ENCODE measurements around the gene PELO. TPM values are rescaled to one million over a fixed set of nuclear protein-coding genes. Genes with fewer than 3 reads are reported as not detected.

The PELO gene
- polyA plus RNA-seq, 1 donor: 14.1 TPM

DNA sequence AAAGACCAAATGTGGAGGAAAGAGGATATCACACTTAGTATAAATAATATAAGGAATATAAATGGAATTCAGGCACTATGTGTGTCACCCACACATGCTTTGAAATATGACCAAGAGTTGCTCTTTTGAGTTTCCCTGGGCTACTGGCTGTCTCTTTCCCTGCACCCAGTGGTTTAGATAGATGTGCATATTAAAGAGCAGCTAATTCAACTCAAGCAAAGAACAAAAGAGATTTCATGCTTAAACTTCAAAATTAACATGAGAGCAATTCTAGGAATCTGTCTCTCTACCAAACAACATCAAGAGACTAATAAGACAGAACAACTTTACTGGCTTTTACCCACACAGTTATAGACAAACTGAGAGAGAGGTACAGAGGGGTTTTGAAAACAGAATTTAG is 38.0 kb upstream of the PELO start:
- Histone ChIP-seq H3K27me3 (ENCODE audit: control insufficient read depth, insufficient read depth, low read length) (no peaks in the 10 kb centered on the region), H3K4me3 (ENCODE audit: low read length) (no peak overlapping the region), H3K9me3 (ENCODE audit: control insufficient read depth, low read depth, low read length) (no peaks in the 10 kb centered on the region), H3K4me1 (ENCODE audit: control insufficient read depth, insufficient read depth, low read length) (no peaks in the 10 kb centered on the region), H3K36me3 (ENCODE audit: control insufficient read depth, insufficient read depth, low read length) (no peaks in the 10 kb centered on the region), H3K27ac (ENCODE audit: low read length) (no peak overlapping the region)
- DNase-seq: no peak

DNA sequence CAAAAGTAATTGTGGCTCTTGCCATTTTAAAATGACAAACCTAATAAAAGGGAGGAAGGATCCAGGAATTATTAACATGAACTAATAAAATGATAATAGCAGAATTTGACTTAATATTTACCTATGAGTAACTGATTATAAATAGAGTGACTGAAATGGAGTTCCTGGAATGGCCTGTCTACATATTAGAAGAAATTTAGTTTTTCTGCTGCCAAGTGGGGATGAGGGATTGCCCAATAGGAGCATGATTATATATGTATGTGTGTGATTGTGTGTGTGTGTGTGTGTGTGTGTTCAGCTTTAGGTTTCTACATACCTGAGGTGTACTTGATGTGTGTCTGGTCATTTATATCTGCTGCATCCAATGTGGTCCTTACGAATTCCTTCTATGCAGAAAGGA is 36.6 kb upstream of the PELO start:
- H3K27ac ChIP-seq (ENCODE audit: low read length): no peak overlapping the region
- WGBS (ENCODE audit: insufficient coverage, low lambda C conversion rate): 100% methylated on average over 1 of the region's 1 CpG
- no peak for DNase-seq
- H3K4me1 ChIP-seq (ENCODE audit: control insufficient read depth, insufficient read depth, low read length): no peaks in the 10 kb centered on the region
- H3K36me3 ChIP-seq (ENCODE audit: control insufficient read depth, insufficient read depth, low read length): no peaks in the 10 kb centered on the region
- H3K9me3 ChIP-seq (ENCODE audit: control insufficient read depth, low read depth, low read length): no peaks in the 10 kb centered on the region
- H3K4me3 ChIP-seq (ENCODE audit: low read length): no peak overlapping the region
- H3K27me3 ChIP-seq (ENCODE audit: control insufficient read depth, insufficient read depth, low read length): no peaks in the 10 kb centered on the region

DNA sequence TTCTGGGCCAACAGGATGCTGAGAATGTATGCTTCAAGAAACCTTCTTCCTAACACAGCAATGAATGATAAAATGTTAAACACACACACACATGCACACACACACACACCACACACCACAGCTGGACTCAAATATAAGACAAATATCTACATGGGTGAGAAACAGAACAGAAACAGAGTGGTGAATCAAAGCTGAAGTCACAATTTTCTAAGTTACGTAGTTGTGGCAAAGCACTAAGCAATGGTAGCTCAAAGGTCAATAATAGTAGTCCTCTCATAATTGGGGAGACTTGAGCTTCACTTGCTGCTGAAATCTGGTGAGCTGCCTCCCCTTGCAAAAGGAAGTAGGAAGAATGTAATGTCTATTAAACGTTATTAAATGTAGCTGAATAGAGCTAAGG is 33.7 kb upstream of the PELO start:
- no peak for DNase-seq
- H3K36me3 ChIP-seq (ENCODE audit: control insufficient read depth, insufficient read depth, low read length): no peaks in the 10 kb centered on the region
- H3K27ac ChIP-seq (ENCODE audit: low read length): no peak overlapping the region
- no peak overlapping the region for H3K4me3 ChIP-seq (ENCODE audit: low read length)
- H3K4me1 ChIP-seq (ENCODE audit: control insufficient read depth, insufficient read depth, low read length): no peaks in the 10 kb centered on the region
- no CpG with 5 or more reads among the region's 2 CpGs for WGBS (ENCODE audit: insufficient coverage, low lambda C conversion rate)
- no peaks in the 10 kb centered on the region for H3K27me3 ChIP-seq (ENCODE audit: control insufficient read depth, insufficient read depth, low read length)
- H3K9me3 ChIP-seq (ENCODE audit: control insufficient read depth, low read depth, low read length): no peaks in the 10 kb centered on the region

DNA sequence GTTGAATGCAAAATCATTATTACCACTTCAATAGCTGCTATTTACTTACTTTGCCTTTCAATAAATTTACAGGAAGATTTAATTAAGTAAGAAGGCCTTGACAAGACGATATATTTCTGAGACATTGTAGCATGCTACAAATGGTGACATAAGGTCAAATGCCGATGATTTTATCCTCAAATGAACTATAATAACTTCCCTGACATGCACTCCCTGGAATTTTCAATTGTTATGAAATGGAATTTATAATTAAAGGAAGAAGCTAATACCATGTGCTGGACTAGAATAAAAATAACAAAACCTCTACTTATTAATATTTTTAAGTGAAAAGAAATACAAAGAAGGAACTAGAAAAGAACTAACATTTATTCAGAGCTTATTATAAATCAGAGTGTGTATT is 30.2 kb upstream of the PELO start:
- 100% methylated on average over 2 of the region's 2 CpGs for WGBS (ENCODE audit: insufficient coverage, low lambda C conversion rate)
- Histone ChIP-seq H3K27ac (ENCODE audit: low read length) (no peak overlapping the region), H3K9me3 (ENCODE audit: control insufficient read depth, low read depth, low read length) (no peaks in the 10 kb centered on the region), H3K4me1 (ENCODE audit: control insufficient read depth, insufficient read depth, low read length) (no peaks in the 10 kb centered on the region), H3K27me3 (ENCODE audit: control insufficient read depth, insufficient read depth, low read length) (no peaks in the 10 kb centered on the region), H3K36me3 (ENCODE audit: control insufficient read depth, insufficient read depth, low read length) (no peaks in the 10 kb centered on the region), H3K4me3 (ENCODE audit: low read length) (no peak overlapping the region)
- no peak for DNase-seq

DNA sequence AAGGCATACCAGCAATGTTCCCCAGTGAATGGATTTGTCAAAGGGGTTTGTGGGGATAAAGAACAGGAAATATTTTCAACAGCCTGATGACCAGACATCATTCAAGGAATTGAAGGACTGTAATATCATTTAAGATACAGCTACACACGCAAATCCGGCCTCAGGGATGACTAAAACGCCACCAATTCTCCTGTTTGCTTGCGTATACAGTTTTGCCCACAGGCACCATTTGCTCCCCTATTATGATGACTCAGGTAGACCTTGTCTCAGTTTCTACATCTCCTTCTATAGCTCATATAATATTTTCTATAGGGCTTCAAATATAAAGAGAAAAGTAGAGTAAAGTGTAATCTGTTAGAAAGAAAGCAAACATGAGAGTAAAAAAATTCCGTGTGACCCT is 29.7 kb upstream of the PELO start:
- WGBS (ENCODE audit: insufficient coverage, low lambda C conversion rate): no CpG with 5 or more reads among the region's 5 CpGs
- DNase-seq: no peak

DNA sequence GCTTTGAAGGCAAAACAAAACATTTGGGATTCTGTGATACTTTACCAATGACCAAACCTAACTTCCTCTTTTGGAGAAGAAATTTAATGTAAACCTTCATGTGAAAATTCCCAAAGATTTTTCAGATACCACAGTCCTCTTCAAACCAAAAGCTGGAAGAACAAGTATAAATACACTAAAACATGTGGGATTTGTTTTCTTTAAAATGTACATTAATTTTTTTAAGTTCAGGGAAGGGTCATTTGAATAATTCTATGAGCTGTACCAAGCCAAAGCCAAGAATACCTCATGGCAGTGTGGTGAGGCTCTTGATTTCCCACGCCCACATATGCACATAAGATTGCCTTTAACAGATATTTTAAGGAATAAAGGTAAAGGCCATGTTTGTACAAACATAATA is 28.4 kb upstream of the PELO start:
- Histone ChIP-seq H3K27me3 (ENCODE audit: control insufficient read depth, insufficient read depth, low read length) (no peaks in the 10 kb centered on the region), H3K9me3 (ENCODE audit: control insufficient read depth, low read depth, low read length) (no peaks in the 10 kb centered on the region), H3K4me1 (ENCODE audit: control insufficient read depth, insufficient read depth, low read length) (no peaks in the 10 kb centered on the region), H3K4me3 (ENCODE audit: low read length) (no peak overlapping the region), H3K36me3 (ENCODE audit: control insufficient read depth, insufficient read depth, low read length) (no peaks in the 10 kb centered on the region), H3K27ac (ENCODE audit: low read length) (no peak overlapping the region)
- DNase-seq: no peak
- no CpG with 5 or more reads among the region's 1 CpG for WGBS (ENCODE audit: insufficient coverage, low lambda C conversion rate)

More for the DNA sequence above, 29.7 kb upstream of the PELO start:
- no peaks in the 10 kb centered on the region for H3K27me3 ChIP-seq (ENCODE audit: control insufficient read depth, insufficient read depth, low read length)
- H3K36me3 ChIP-seq (ENCODE audit: control insufficient read depth, insufficient read depth, low read length): no peaks in the 10 kb centered on the region
- no peaks in the 10 kb centered on the region for H3K4me1 ChIP-seq (ENCODE audit: control insufficient read depth, insufficient read depth, low read length)
- no peak overlapping the region for H3K27ac ChIP-seq (ENCODE audit: low read length)
- H3K9me3 ChIP-seq (ENCODE audit: control insufficient read depth, low read depth, low read length): no peaks in the 10 kb centered on the region
- H3K4me3 ChIP-seq (ENCODE audit: low read length): no peak overlapping the region

DNA sequence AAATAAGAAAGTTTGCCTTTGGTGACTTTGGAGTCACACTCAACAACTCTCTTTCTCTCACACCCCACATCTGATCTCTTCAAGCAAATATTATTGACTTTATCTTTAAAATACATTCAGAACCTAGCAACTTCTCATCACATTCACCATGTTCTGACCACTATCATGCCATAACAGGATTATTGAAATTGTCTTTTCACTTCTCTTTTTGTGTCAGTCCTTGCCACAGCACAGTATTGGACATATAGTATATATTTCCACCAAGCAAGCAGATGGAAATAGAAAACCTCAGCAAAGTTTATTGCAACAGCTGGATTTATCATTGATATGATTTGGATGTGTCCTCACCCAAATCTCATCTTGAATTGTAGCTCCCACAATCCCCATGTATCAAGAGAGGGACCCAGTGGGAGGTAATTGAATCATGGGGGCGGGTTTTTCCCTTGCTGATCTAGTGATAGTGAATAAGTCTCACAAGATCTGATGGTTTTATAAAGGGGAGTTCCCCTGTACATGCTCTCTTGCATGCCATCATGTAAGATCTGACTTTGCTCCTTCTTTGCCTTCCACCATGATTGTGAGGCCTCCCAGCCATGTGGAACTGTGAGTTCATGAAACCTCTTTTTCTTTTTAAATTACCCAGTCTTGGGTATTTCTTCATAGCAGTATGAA is 26.9 kb upstream of the PELO start:
- H3K27ac ChIP-seq (ENCODE audit: low read length): no peak overlapping the region
- no peak overlapping the region for H3K4me3 ChIP-seq (ENCODE audit: low read length)
- H3K36me3 ChIP-seq (ENCODE audit: control insufficient read depth, insufficient read depth, low read length): no peaks in the 10 kb centered on the region
- DNase-seq: no peak
- H3K9me3 ChIP-seq (ENCODE audit: control insufficient read depth, low read depth, low read length): no peaks in the 10 kb centered on the region
- H3K4me1 ChIP-seq (ENCODE audit: control insufficient read depth, insufficient read depth, low read length): no peaks in the 10 kb centered on the region
- no peaks in the 10 kb centered on the region for H3K27me3 ChIP-seq (ENCODE audit: control insufficient read depth, insufficient read depth, low read length)
- WGBS (ENCODE audit: insufficient coverage, low lambda C conversion rate): no CpG with 5 or more reads among the region's 1 CpG

DNA sequence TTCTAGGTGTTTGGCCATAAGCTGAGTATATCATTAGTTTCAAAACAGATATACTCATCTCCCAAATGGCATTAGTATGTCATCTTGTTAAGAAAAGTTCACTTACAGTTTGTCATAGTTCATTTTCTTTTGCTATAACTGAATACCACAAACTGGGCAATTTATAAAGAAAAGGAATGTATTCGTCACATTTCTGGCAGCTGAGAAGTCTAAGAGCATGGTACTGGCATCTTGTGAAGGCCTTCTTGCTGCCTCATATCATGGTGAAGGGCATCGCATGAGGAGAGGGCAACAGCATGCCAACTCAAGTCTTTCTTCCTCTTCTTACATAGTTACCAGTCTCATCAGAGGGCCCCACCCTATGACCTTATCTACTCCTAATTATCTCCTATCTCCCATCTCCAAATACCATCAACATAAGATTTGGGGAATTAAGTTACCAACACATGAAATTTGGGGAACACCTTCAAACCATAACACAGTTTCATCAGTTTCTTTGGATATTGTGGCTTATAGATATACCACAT is 20.4 kb upstream of the PELO start:
- Histone ChIP-seq H3K9me3 (ENCODE audit: control insufficient read depth, low read depth, low read length) (no peaks in the 10 kb centered on the region), H3K27me3 (ENCODE audit: control insufficient read depth, insufficient read depth, low read length) (no peaks in the 10 kb centered on the region), H3K36me3 (ENCODE audit: control insufficient read depth, insufficient read depth, low read length) (no peaks in the 10 kb centered on the region), H3K27ac (ENCODE audit: low read length) (no peak overlapping the region), H3K4me1 (ENCODE audit: control insufficient read depth, insufficient read depth, low read length) (no peaks in the 10 kb centered on the region), H3K4me3 (ENCODE audit: low read length) (no peak overlapping the region)
- DNase-seq: no peak
- WGBS (ENCODE audit: insufficient coverage, low lambda C conversion rate): no CpG with 5 or more reads among the region's 2 CpGs

DNA sequence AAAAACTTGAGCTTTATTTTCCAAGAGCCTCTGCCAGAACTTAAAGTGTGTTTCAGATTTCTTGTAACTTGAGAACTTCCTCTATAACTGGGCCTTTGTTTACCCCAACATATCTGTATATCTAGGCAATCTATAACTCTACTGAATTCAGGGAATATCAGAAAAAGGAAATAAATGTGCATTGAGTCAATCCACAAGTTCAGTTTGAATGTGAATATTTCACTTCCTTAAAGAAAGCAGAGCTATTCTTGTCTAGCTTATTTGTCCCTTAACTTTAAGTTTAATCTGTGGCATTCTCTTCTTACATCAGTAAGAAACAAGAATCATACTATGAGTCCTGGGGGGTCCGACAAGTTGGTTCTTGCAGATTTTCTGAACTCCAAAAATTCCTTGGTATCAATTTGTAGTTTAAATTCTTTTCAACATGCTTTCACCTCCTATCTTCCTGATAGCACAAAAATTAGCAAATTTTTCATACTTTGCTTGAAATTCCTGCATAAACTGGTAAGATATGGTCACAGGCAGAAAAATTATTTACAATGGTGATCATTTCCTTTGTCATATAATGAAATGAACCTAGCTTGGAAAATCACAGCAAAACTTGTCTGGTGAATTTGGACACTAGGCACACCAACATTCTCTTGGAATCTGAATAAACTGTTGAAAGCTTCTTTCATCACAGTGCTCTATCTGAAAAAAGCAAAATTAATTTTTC is 19.8 kb upstream of the PELO start:
- WGBS (ENCODE audit: insufficient coverage, low lambda C conversion rate): no CpG with 5 or more reads among the region's 1 CpG
- H3K27me3 ChIP-seq (ENCODE audit: control insufficient read depth, insufficient read depth, low read length): no peaks in the 10 kb centered on the region
- no peak overlapping the region for H3K27ac ChIP-seq (ENCODE audit: low read length)
- no peak for DNase-seq
- H3K4me3 ChIP-seq (ENCODE audit: low read length): no peak overlapping the region
- H3K36me3 ChIP-seq (ENCODE audit: control insufficient read depth, insufficient read depth, low read length): no peaks in the 10 kb centered on the region
- H3K9me3 ChIP-seq (ENCODE audit: control insufficient read depth, low read depth, low read length): no peaks in the 10 kb centered on the region
- H3K4me1 ChIP-seq (ENCODE audit: control insufficient read depth, insufficient read depth, low read length): no peaks in the 10 kb centered on the region

DNA sequence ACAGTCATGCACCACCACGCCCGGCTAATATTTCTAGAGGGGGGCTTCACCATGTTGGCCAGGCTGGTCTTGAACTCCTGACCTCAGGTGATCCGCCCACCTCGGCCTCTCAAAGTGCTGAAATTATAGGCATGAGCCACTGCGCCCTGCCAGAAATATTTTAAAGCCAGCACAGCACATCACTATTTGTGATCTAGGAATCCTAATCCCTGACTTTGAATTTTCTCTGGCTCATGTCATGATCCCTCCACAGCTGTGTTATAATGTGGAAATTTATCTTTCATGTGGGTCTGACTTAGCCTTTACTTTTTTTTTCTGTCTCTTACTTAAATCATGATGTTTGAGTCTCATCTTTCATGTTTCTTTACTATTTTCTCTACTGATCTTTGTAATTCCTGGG is 18.7 kb upstream of the PELO start:
- Histone ChIP-seq H3K27me3 (ENCODE audit: control insufficient read depth, insufficient read depth, low read length) (no peaks in the 10 kb centered on the region), H3K36me3 (ENCODE audit: control insufficient read depth, insufficient read depth, low read length) (no peaks in the 10 kb centered on the region), H3K9me3 (ENCODE audit: control insufficient read depth, low read depth, low read length) (no peaks in the 10 kb centered on the region), H3K4me3 (ENCODE audit: low read length) (no peak overlapping the region), H3K4me1 (ENCODE audit: control insufficient read depth, insufficient read depth, low read length) (no peaks in the 10 kb centered on the region), H3K27ac (ENCODE audit: low read length) (no peak overlapping the region)
- no CpG with 5 or more reads among the region's 5 CpGs for WGBS (ENCODE audit: insufficient coverage, low lambda C conversion rate)
- no peak for DNase-seq
